GM06990 (cell line): ENCODE data around the gene CCDC188.
A peak's percentile ranks its signal among the peaks of the same experiment; 100 is the strongest.

Source experiments
- DNase-seq: peaks from one replicate; pipeline ENCODE4 v3.0.0-alpha.2; 2011; ENCODE audit not compliant: insufficient read length; ENCODE audit errors: extremely low read depth
- H3K27me3 ChIP-seq: replicated peaks from 2 replicates; pipeline ENCODE4 v1.6.0; 2011; ENCODE audit warnings: low read length; ENCODE audit not compliant: control insufficient read depth, insufficient read depth
- H3K36me3 ChIP-seq: 2 replicates; pipeline ENCODE4 v1.5.1; 2011; ENCODE audit warnings: low read length; ENCODE audit not compliant: control insufficient read depth, insufficient read depth
- H3K4me3 ChIP-seq: replicated peaks from 2 replicates; pipeline ENCODE4 v1.5.1; 2011; ENCODE audit warnings: low read depth, mild to moderate bottlenecking, control low read depth, low read length
- TF ChIP-seq, protein P1 (sequence below): IDR thresholded peaks from 2 replicates; pipeline ENCODE4 v1.5.1; 2011; ENCODE audit warnings: low read length, control low read depth, mild to moderate bottlenecking, inconsistent platforms; ENCODE audit not compliant: insufficient read depth, poor library complexity, severe bottlenecking

The CCDC188 gene

GRCh38 chr22:20113551-20114310 lies 37.1 kb downstream of the CCDC188 start:
- peaks cover 33% of the 10 kb centered on the region for H3K36me3 ChIP-seq
- no peak overlapping the region for H3K4me3 ChIP-seq
- no peaks in the 10 kb centered on the region for H3K27me3 ChIP-seq
- TF ChIP-seq, protein P1, sequence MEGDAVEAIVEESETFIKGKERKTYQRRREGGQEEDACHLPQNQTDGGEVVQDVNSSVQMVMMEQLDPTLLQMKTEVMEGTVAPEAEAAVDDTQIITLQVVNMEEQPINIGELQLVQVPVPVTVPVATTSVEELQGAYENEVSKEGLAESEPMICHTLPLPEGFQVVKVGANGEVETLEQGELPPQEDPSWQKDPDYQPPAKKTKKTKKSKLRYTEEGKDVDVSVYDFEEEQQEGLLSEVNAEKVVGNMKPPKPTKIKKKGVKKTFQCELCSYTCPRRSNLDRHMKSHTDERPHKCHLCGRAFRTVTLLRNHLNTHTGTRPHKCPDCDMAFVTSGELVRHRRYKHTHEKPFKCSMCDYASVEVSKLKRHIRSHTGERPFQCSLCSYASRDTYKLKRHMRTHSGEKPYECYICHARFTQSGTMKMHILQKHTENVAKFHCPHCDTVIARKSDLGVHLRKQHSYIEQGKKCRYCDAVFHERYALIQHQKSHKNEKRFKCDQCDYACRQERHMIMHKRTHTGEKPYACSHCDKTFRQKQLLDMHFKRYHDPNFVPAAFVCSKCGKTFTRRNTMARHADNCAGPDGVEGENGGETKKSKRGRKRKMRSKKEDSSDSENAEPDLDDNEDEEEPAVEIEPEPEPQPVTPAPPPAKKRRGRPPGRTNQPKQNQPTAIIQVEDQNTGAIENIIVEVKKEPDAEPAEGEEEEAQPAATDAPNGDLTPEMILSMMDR: no peak
- no peak for DNase-seq

GRCh38 chr22:20112623-20113511 lies 38.0 kb downstream of the CCDC188 start:
- Histone ChIP-seq H3K27me3 (no peaks in the 10 kb centered on the region), H3K4me3 (no peak overlapping the region), H3K36me3 (peaks cover 37% of the 10 kb centered on the region)
- DNase-seq: no peak
- TF ChIP-seq, protein P1: no peak

GRCh38 chr22:20111689-20112622 lies 38.9 kb downstream of the CCDC188 start:
- H3K4me3 ChIP-seq: no peak overlapping the region
- peaks cover 44% of the 10 kb centered on the region for H3K36me3 ChIP-seq
- no peak for DNase-seq
- H3K27me3 ChIP-seq: no peaks in the 10 kb centered on the region
- TF ChIP-seq, protein P1: no peak

- Histone ChIP-seq H3K4me3 (no peak overlapping the region), H3K36me3 (peaks cover 52% of the 10 kb centered on the region), H3K27me3 (no peaks in the 10 kb centered on the region)
- TF ChIP-seq, protein P1: peak; percentile 70
- DNase-seq: no peak
These were observed 39.7 kb downstream of the CCDC188 start for GRCh38 chr22:20111045-20111688.
